HL-60 (cell line): Measurements from ENCODE around the gene LPAR6.

Experiments used
- DNase-seq, 2 experiments: peaks; one replicate each; pipeline ENCODE4 v3.0.0-alpha.2; 2010 to 2020; ENCODE audit warnings: low read depth in 1 of 2, low spot score in 1 of 2
- H3K27ac ChIP-seq: fragments of 250-450 bp; sonication (Bioruptor Pico); replicated peaks from 2 replicates; pipeline ENCODE4 v1.5.1; 2020; ENCODE audit warnings: mild to moderate bottlenecking, moderate library complexity
- H3K27me3 ChIP-seq: fragments of 250-450 bp; sonication (Bioruptor Pico); 2 replicates; pipeline ENCODE4 v1.5.1; 2021; ENCODE audit warnings: mild to moderate bottlenecking, moderate library complexity; ENCODE audit not compliant: insufficient read depth, poor library complexity, severe bottlenecking
- H3K4me3 ChIP-seq: replicated peaks from 2 replicates; pipeline ENCODE4 v1.5.1; 2011; ENCODE audit warnings: mild to moderate bottlenecking, control low read depth, low read length; ENCODE audit not compliant: insufficient read depth
- CTCF ChIP-seq: IDR thresholded peaks from one replicate; pipeline ENCODE4 v1.5.1; 2011; ENCODE audit warnings: low read length, control low read depth, inconsistent platforms; ENCODE audit not compliant: insufficient read depth
- GABPA ChIP-seq: IDR thresholded peaks from 2 replicates; pipeline ENCODE4 v1.6.1; 2012; ENCODE audit warnings: low read depth
- POLR2AphosphoS5 ChIP-seq: IDR thresholded peaks from 2 replicates; pipeline ENCODE4 v1.6.1; 2012; ENCODE audit warnings: low read depth
- REST ChIP-seq: IDR thresholded peaks from 2 replicates; pipeline ENCODE4 v1.6.1; 2012; ENCODE audit warnings: low read depth; ENCODE audit not compliant: insufficient replicate concordance
- SPI1 ChIP-seq: IDR thresholded peaks from 2 replicates; pipeline ENCODE4 v1.6.1; 2012; ENCODE audit warnings: low read depth, mild to moderate bottlenecking, borderline replicate concordance

Gene LPAR6

GRCh38 chr13:48402325-48402932 is 10.5 kb downstream of the LPAR6 start:
- Histone ChIP-seq H3K27me3 (no peaks in the 10 kb centered on the region), H3K4me3 (no peak overlapping the region), H3K27ac (no peak overlapping the region)
- DNase-seq = no peak
- no peak for TF ChIP-seq POLR2AphosphoS5
- TF ChIP-seq GABPA = no peak
- no peak for TF ChIP-seq REST
- no peak for TF ChIP-seq CTCF
- no peak for TF ChIP-seq SPI1

- H3K27ac ChIP-seq = no peak overlapping the region
- TF ChIP-seq SPI1 (no peak), POLR2AphosphoS5 (no peak), REST (no peak), CTCF (no peak), GABPA (no peak)
- H3K27me3 ChIP-seq = no peaks in the 10 kb centered on the region
- no peak for DNase-seq
- no peak overlapping the region for H3K4me3 ChIP-seq
Measured at GRCh38 chr13:48401480-48401879, 11.4 kb downstream of the LPAR6 start.

GRCh38 chr13:48400850-48401291 is 12.0 kb downstream of the LPAR6 start:
- DNase-seq = no peak
- Histone ChIP-seq H3K27ac (no peak overlapping the region), H3K4me3 (no peak overlapping the region), H3K27me3 (no peaks in the 10 kb centered on the region)
- TF ChIP-seq SPI1 (peak; percentile 49; the same call in 1 of the 2 replicates), POLR2AphosphoS5 (no peak)

- no peak for DNase-seq
- TF ChIP-seq GABPA (no peak), SPI1 (no peak), POLR2AphosphoS5 (no peak), REST (no peak), CTCF (no peak)
- Histone ChIP-seq H3K27me3 (no peaks in the 10 kb centered on the region), H3K4me3 (no peak overlapping the region), H3K27ac (no peak overlapping the region)
Measured at GRCh38 chr13:48400090-48400694, 12.7 kb downstream of the LPAR6 start.
